ENCODE measurements around the gene KRT15.
"Not testable (repeated sequence)": the region's sequence is repeated elsewhere in the genome, so short reads cannot be mapped to it uniquely, and the experiment has no call there.

Gene KRT15

GRCh38 chr17:41542786-41543185, 24.1 kb upstream of the KRT15 start:
- DNase-seq = not testable (repeated sequence)

- DNase-seq = no peak
Measured at GRCh38 chr17:41542357-41542756, 23.7 kb upstream of the KRT15 start.

- DNase-seq = no peak
Measured at GRCh38 chr17:41540921-41541625, 22.4 kb upstream of the KRT15 start.

GRCh38 chr17:41539979-41540701, 21.4 kb upstream of the KRT15 start:
- DNase-seq = no peak

GRCh38 chr17:41539071-41539492, 20.4 kb upstream of the KRT15 start:
- DNase-seq = no peak

- DNase-seq = no peak
Measured at GRCh38 chr17:41538565-41538991, 19.9 kb upstream of the KRT15 start.

- no peak for DNase-seq
Measured at GRCh38 chr17:41537990-41538389, 19.3 kb upstream of the KRT15 start.

- no peak for DNase-seq
Measured at GRCh38 chr17:41537614-41537954, 18.9 kb upstream of the KRT15 start.

GRCh38 chr17:41536741-41537613, 18.3 kb upstream of the KRT15 start:
- no peak for DNase-seq

GRCh38 chr17:41535764-41536481, 17.2 kb upstream of the KRT15 start:
- DNase-seq = no peak

- DNase-seq = no peak
Measured at GRCh38 chr17:41534899-41535546, 16.3 kb upstream of the KRT15 start.

- DNase-seq = no peak
Measured at GRCh38 chr17:41533613-41534012, 14.9 kb upstream of the KRT15 start.

- DNase-seq = no peak
Measured at GRCh38 chr17:41532947-41533570, 14.4 kb upstream of the KRT15 start.

- no peak for DNase-seq
Measured at GRCh38 chr17:41531993-41532392, 13.3 kb upstream of the KRT15 start.

- no peak for DNase-seq
Measured at GRCh38 chr17:41530062-41531048, 11.7 kb upstream of the KRT15 start.

- no peak for DNase-seq
Measured at GRCh38 chr17:41529491-41529915, 10.8 kb upstream of the KRT15 start.

GRCh38 chr17:41528959-41529353, 10.3 kb upstream of the KRT15 start:
- no peak for DNase-seq

GRCh38 chr17:41527063-41528023, 8.7 kb upstream of the KRT15 start:
- DNase-seq = no peak

- DNase-seq = no peak
Measured at GRCh38 chr17:41524261-41524660, 5.6 kb upstream of the KRT15 start.
